OCI-LY1 (cell line): ENCODE results near the gene CDK2.
A peak's percentile ranks its signal among the peaks of the same experiment; 100 is the strongest.
"Not testable (repeated sequence)": the region's sequence is repeated elsewhere in the genome, so short reads cannot be mapped to it uniquely, and the experiment has no call there.

Experiments
- H2AFZ ChIP-seq: fragments of 200-600 bp; sonication (generic), shearing (Covaris generic); 2 replicates; pipeline ENCODE4 v1.6.0; 2014; ENCODE audit warnings: antibody characterized with exemption, mild to moderate bottlenecking, low read length
- H3F3A ChIP-seq: fragments of 200-600 bp; sonication (generic), shearing (Covaris generic); 2 replicates; pipeline ENCODE4 v1.6.0; 2014; ENCODE audit warnings: mild to moderate bottlenecking, antibody characterized with exemption, low read length, moderate library complexity; ENCODE audit not compliant: insufficient read depth
- H3K27ac ChIP-seq: fragments of 200-600 bp; sonication (generic); 2 replicates; pipeline ENCODE4 v1.5.1; 2014; ENCODE audit warnings: low read length, mixed run types, mild to moderate bottlenecking, low read depth; ENCODE audit not compliant: poor library complexity, severe bottlenecking
- H3K27me3 ChIP-seq: fragments of 200-600 bp; sonication (generic); 2 replicates; pipeline ENCODE4 v1.6.0; 2014; ENCODE audit warnings: antibody characterized with exemption, mild to moderate bottlenecking, low read length, moderate library complexity; ENCODE audit not compliant: insufficient read depth
- H3K36me3 ChIP-seq: fragments of 200-600 bp; sonication (generic); 2 replicates; pipeline ENCODE4 v1.6.1; 2014; ENCODE audit warnings: mild to moderate bottlenecking, antibody characterized with exemption, low read length, moderate library complexity, mixed read lengths; ENCODE audit not compliant: insufficient read depth
- H3K4me1 ChIP-seq: fragments of 200-600 bp; sonication (generic); 2 replicates; pipeline ENCODE4 v1.5.1; 2014; ENCODE audit warnings: mild to moderate bottlenecking, low read length, moderate library complexity; ENCODE audit not compliant: insufficient read depth, severe bottlenecking
- H3K4me2 ChIP-seq: fragments of 200-600 bp; sonication (generic), shearing (Covaris generic); 2 replicates; pipeline ENCODE4 v1.6.1; 2014; ENCODE audit warnings: low read length
- H3K4me3 ChIP-seq: fragments of 200-600 bp; sonication (generic); 2 replicates; pipeline ENCODE4 v1.5.1; 2014; ENCODE audit warnings: low read length, low read depth, mild to moderate bottlenecking, mixed read lengths; ENCODE audit not compliant: poor library complexity, severe bottlenecking
- H3K79me2 ChIP-seq: fragments of 200-600 bp; shearing (Covaris generic); 2 replicates; pipeline ENCODE4 v1.6.1; 2016; ENCODE audit warnings: mixed run types, low read length, mixed read lengths; ENCODE audit not compliant: insufficient read depth
- H3K9ac ChIP-seq: fragments of 200-600 bp; sonication (generic), shearing (Covaris generic); 2 replicates; pipeline ENCODE4 v1.6.1; 2014; ENCODE audit warnings: mild to moderate bottlenecking, low read length, mixed read lengths
- H3K9me2 ChIP-seq: fragments of 200-600 bp; sonication (generic), shearing (Covaris generic); 2 replicates; pipeline ENCODE4 v1.6.1; 2014; ENCODE audit warnings: low read depth, mild to moderate bottlenecking, low read length, mixed read lengths
- H3K9me3 ChIP-seq: fragments of 200-600 bp; shearing (Covaris generic); 2 replicates; pipeline ENCODE4 v1.6.1; 2014; ENCODE audit warnings: low read length, mixed read lengths
- H4K20me1 ChIP-seq: fragments of 200-600 bp; sonication (generic), shearing (Covaris generic); 2 replicates; pipeline ENCODE4 v1.6.0; 2016; ENCODE audit warnings: mild to moderate bottlenecking, low read length; ENCODE audit not compliant: insufficient read depth
- EZH2 ChIP-seq: fragments of 200-600 bp; sonication (generic), shearing (Covaris generic); IDR thresholded peaks from 2 replicates; pipeline ENCODE4 v1.8.0; 2017; ENCODE audit warnings: borderline replicate concordance, mixed run types, mild to moderate bottlenecking, antibody characterized with exemption, low read length, moderate library complexity, mixed read lengths
- TF ChIP-seq, protein P1 (sequence below): fragments of 200-600 bp; sonication (generic), shearing (Covaris generic); IDR thresholded peaks from 2 replicates; pipeline ENCODE4 v1.5.1; 2017; ENCODE audit warnings: mild to moderate bottlenecking, antibody characterized with exemption, low read length, moderate library complexity, mixed read lengths

CDK2 gene

DNA sequence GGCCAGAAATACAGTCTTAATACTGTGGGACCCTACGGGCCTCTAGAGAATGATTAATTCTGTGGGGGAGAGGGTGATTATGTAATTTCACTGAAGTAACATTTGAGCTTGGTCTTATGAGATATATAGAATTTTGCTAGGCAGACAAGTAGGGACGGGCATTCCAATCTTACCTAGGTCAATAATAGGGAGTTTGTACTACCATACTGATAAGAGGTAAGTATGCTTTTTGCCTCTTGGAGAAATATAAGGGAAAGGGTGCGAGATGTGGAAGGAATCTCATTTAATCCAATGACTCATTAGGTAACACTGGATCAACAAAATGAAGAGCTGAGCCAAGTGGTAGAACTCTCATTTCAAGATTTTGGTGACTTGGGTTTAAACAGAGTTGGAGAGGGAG, 12.4 kb downstream of the CDK2 start:
- Histone ChIP-seq H3K9me2 (no peaks in the 10 kb centered on the region), H3K4me1 (peaks cover 34% of the 10 kb centered on the region), H3K9me3 (no peaks in the 10 kb centered on the region), H3F3A (no peaks in the 10 kb centered on the region), H3K27me3 (no peaks in the 10 kb centered on the region), H4K20me1 (no peaks in the 10 kb centered on the region), H3K36me3 (peaks cover 23% of the 10 kb centered on the region; the same call in 1 of the 2 replicates), H3K79me2 (peaks cover 12% of the 10 kb centered on the region), H3K27ac (no peak overlapping the region), H3K4me2 (no peak overlapping the region), H3K9ac (no peak overlapping the region), H3K4me3 (no peak overlapping the region), H2AFZ (no peak overlapping the region)
- no peak for TF ChIP-seq EZH2
- TF ChIP-seq, protein P1, sequence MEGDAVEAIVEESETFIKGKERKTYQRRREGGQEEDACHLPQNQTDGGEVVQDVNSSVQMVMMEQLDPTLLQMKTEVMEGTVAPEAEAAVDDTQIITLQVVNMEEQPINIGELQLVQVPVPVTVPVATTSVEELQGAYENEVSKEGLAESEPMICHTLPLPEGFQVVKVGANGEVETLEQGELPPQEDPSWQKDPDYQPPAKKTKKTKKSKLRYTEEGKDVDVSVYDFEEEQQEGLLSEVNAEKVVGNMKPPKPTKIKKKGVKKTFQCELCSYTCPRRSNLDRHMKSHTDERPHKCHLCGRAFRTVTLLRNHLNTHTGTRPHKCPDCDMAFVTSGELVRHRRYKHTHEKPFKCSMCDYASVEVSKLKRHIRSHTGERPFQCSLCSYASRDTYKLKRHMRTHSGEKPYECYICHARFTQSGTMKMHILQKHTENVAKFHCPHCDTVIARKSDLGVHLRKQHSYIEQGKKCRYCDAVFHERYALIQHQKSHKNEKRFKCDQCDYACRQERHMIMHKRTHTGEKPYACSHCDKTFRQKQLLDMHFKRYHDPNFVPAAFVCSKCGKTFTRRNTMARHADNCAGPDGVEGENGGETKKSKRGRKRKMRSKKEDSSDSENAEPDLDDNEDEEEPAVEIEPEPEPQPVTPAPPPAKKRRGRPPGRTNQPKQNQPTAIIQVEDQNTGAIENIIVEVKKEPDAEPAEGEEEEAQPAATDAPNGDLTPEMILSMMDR, result no peak

DNA sequence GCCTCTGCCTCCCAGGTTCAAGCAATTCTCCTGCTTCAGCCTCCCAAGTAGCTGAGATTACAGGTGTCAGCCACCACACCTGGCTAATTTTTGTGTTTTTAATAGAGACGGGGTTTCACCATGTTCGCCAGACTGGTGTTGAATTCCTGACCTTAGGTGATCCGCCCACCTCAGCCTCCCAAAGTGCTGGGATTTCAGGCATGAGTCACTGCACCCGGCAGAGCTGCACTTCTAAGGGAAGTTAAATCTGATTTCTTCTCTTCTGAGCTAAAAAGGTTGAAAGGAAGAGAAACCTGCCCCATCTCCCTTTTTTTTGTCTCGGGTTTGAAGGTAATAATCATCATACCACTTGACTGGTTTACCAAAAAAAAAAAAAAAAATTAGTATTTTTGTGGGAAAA, 15.3 kb downstream of the CDK2 start:
- H3K36me3 ChIP-seq, result peaks cover 32% of the 10 kb centered on the region; the same call in 1 of the 2 replicates
- H2AFZ ChIP-seq, H3K9me3 ChIP-seq, H3K4me2 ChIP-seq, H3K27me3 ChIP-seq, H3K79me2 ChIP-seq, H3K9ac ChIP-seq, H3K9me2 ChIP-seq, H3K27ac ChIP-seq, H3K4me3 ChIP-seq, H3F3A ChIP-seq, H4K20me1 ChIP-seq: not testable (repeated sequence)
- peaks cover 25% of the 10 kb centered on the region for H3K4me1 ChIP-seq

DNA sequence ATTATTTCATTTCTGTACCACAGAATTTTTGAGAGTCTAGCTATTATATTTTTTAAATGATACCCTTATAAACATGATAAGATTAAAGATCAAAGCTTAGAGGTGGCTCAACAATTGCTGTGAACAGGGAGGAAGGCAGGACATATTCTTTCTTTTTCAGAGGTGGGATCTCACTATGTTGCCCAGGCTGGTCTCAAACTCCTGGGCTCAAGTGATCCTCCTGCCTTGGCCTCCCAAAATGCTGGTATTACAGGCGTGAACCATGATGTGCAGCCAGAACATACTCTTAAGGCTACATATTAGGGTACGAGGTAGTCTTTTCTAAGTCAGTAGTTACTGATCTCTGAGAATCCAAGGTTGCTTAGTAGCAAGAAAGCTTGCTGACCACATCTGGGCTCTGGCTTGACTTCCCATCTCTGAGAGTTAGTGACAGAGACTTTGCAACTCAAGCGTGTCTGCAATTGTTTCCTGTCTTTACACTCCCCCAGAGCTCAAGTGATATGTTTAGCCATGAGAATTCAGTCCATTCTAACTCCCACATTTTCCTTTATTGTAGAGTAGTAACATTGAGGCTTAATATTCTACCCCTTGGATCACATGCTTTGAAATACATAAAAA, 15.8 kb downstream of the CDK2 start:
- Histone ChIP-seq H3K79me2 (no peaks in the 10 kb centered on the region), H3K27ac (peak overlapping the region; percentile 67), H3F3A (no peaks in the 10 kb centered on the region), H3K4me1 (peaks cover 25% of the 10 kb centered on the region), H3K4me2 (peak overlapping the region; percentile 10; the same call in 1 of the 2 replicates), H3K27me3 (no peaks in the 10 kb centered on the region), H2AFZ (no peak overlapping the region), H4K20me1 (no peaks in the 10 kb centered on the region), H3K9ac (no peak overlapping the region), H3K9me2 (no peaks in the 10 kb centered on the region), H3K4me3 (no peak overlapping the region), H3K36me3 (peaks cover 37% of the 10 kb centered on the region), H3K9me3 (no peaks in the 10 kb centered on the region)
- TF ChIP-seq, protein P1, result no peak
- no peak for TF ChIP-seq EZH2

GRCh38 chr12:55983232-55983842, 16.7 kb downstream of the CDK2 start:
- no peaks in the 10 kb centered on the region for H3K79me2 ChIP-seq
- H3K9me3 ChIP-seq, result no peaks in the 10 kb centered on the region
- TF ChIP-seq EZH2, result no peak
- TF ChIP-seq, protein P1, result no peak
- peaks cover 43% of the 10 kb centered on the region for H3K36me3 ChIP-seq
- no peaks in the 10 kb centered on the region for H3K27me3 ChIP-seq
- H3F3A ChIP-seq, result no peaks in the 10 kb centered on the region
- peaks cover 25% of the 10 kb centered on the region for H3K4me1 ChIP-seq
- H3K4me3 ChIP-seq, result no peak overlapping the region
- H3K4me2 ChIP-seq, result peak overlapping the region; percentile 25; the same call in 1 of the 2 replicates
- no peak overlapping the region for H3K9ac ChIP-seq
- H3K9me2 ChIP-seq, result no peaks in the 10 kb centered on the region
- no peak overlapping the region for H2AFZ ChIP-seq
- H3K27ac ChIP-seq, result peak overlapping the region; percentile 67
- no peaks in the 10 kb centered on the region for H4K20me1 ChIP-seq
